Activated T-cell treated with anti-CD3 and anti-CD28 coated beads, Interleukin-2, amount 50 U/mL, for 72 hours (primary cell): ENCODE measurements around the gene CDKN2AIP. TPM values are rescaled to one million over a fixed set of nuclear protein-coding genes. Genes with fewer than 3 reads are reported as not detected.
A peak's percentile ranks its signal among the peaks of the same experiment; 100 is the strongest.
"Not testable (repeated sequence)": the region's sequence is repeated elsewhere in the genome, so short reads cannot be mapped to it uniquely, and the experiment has no call there.

Experiments
- ATAC-seq, 2 donors: fragments of 150-1000 bp; cut with Tn5 transposase; replicated peaks in 1 of 2; 2 replicates each; pipeline ENCODE4 v1.10.0; 2021; ENCODE audit warnings: moderate library complexity in 2 of 2, mild to moderate bottlenecking in 1 of 2
- DNase-seq, 2 donors: peaks; one replicate each; pipeline ENCODE4 v3.0.0; 2021 to 2022; ENCODE audit warnings: mixed read lengths in 1 of 2
- H3K27ac Mint-ChIP-seq: one replicate; pipeline ENCODE4 v1.8.0; 2022; ENCODE audit warnings: mild to moderate bottlenecking, moderate library complexity, mixed read lengths
- H3K27me3 Mint-ChIP-seq: one replicate; pipeline ENCODE4 v1.8.0; 2022; ENCODE audit warnings: low read depth, mixed read lengths
- H3K36me3 Mint-ChIP-seq, 2 donors: one replicate each; pipeline ENCODE4 v1.8.0; 2022; ENCODE audit warnings: mixed read lengths in 2 of 2, mild to moderate bottlenecking in 1 of 2; ENCODE audit not compliant: insufficient read depth in 2 of 2
- H3K4me1 Mint-ChIP-seq: one replicate; pipeline ENCODE4 v1.8.0; 2022; ENCODE audit warnings: low read depth, mixed read lengths
- H3K4me3 Mint-ChIP-seq, 2 donors: one replicate each; pipeline ENCODE4 v1.8.0; 2022; ENCODE audit warnings: mild to moderate bottlenecking in 2 of 2, mixed read lengths in 2 of 2, moderate library complexity in 2 of 2
- H3K9me3 Mint-ChIP-seq, 2 donors: one replicate each; pipeline ENCODE4 v1.8.0; 2022; ENCODE audit warnings: mixed read lengths in 2 of 2
- total RNA-seq, 2 donors: library from RNA; stranded (reverse); gene quantifications; one replicate each; pipeline ENCODE4 v1.2.3, GENCODE V29; 2022

CDKN2AIP gene
- total RNA-seq, 2 donors from 2014 or later, result 29.7 to 48.0 TPM

DNA sequence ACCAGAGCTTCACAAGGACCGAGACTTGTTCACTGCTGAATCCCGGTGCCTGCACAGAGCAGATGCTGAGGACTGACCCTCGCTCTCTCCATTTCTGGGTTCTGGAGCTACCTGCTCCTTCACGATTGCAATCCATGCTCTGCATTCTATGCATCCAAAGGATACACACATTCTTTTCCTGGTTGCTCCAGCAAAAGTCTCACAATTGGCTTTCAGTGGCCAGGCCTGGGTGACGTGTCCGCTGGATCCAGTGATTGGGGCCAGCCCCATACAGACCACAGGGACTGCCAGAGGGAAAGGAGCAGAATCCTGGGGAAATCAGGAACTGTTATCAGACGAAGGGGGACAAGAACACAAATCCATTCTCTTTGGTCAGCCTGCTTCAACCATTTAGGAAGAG, 14.9 kb upstream of the CDKN2AIP start:
- H3K27ac Mint-ChIP-seq, result no peak overlapping the region
- no peak for ATAC-seq
- no peak overlapping the region for H3K4me3 Mint-ChIP-seq
- no peaks in the 10 kb centered on the region for H3K27me3 Mint-ChIP-seq
- H3K36me3 Mint-ChIP-seq, result no peaks in the 10 kb centered on the region
- H3K4me1 Mint-ChIP-seq, result peaks cover 15% of the 10 kb centered on the region
- H3K9me3 Mint-ChIP-seq, result no peaks in the 10 kb centered on the region
- DNase-seq, result no peak

DNA sequence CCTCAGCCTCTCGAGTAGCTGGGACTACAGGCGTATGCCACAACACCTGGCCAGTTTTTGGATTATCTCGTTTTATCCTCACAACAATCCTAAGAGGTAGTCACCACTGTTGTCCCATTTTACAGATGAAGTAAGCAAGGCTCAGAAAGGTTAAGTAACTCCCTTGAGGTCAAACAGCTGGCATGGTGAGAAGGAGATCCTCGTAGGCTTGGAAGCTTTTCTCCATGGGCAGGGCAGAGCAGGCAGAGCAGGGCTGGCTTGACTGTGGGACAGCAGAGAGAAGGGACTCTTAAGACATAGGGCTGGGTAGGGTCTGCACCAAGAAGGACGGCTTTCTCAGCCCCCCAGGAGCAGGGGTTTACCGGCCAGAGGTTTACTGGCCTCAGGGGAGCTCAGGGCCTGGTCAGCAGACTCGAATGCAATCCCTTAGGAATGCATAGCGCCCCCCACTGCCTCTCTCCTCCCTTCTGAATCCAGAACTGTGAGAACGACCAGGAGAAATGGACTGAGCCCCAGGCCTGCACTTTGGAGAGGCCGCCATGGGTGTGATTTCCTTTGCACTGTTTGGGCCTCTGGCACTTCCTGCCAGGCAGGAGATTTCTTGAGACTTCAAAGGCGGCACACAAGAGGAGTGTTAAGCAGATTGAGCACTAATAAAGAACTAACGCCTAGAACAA, 14.0 kb upstream of the CDKN2AIP start:
- Mint-ChIP-seq H3K36me3 (no peaks in the 10 kb centered on the region), H3K4me3 (peak overlapping the region; percentile 58 to 73), H3K4me1 (peaks cover 15% of the 10 kb centered on the region), H3K27me3 (no peaks in the 10 kb centered on the region), H3K27ac (peak overlapping the region; percentile 89), H3K9me3 (no peaks in the 10 kb centered on the region)
- DNase-seq (peak; percentile 21 to 24), ATAC-seq (peak; percentile 59 to 74)

DNA sequence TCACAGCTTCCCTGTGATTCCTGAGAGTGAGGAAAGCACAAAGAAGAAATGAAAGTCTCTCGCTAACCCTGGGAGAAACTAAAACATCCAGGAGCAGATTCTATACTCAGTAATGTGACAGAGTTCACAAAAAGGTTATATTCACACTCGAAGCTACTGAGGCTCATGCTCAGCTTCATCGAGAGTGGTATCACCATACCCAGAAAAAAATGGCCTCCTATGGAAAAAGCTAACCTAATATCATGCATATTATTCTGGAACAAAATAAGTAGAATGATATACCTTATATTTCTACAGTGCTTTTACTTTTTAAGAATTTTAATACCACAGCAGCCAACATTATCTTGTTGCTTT, 13.5 kb upstream of the CDKN2AIP start:
- ATAC-seq (peak; percentile 25 to 47), DNase-seq (no peak)
- peak overlapping the region; percentile 58 to 73 for H3K4me3 Mint-ChIP-seq
- H3K27ac Mint-ChIP-seq, result peak overlapping the region; percentile 89
- no peaks in the 10 kb centered on the region for H3K36me3 Mint-ChIP-seq
- peaks cover 15% of the 10 kb centered on the region for H3K4me1 Mint-ChIP-seq
- H3K27me3 Mint-ChIP-seq, result no peaks in the 10 kb centered on the region
- H3K9me3 Mint-ChIP-seq, result no peaks in the 10 kb centered on the region

- H3K36me3 Mint-ChIP-seq, result no peaks in the 10 kb centered on the region
These were observed 12.8 kb upstream of the CDKN2AIP start for GRCh38 chr4:183431614-183432013.

DNA sequence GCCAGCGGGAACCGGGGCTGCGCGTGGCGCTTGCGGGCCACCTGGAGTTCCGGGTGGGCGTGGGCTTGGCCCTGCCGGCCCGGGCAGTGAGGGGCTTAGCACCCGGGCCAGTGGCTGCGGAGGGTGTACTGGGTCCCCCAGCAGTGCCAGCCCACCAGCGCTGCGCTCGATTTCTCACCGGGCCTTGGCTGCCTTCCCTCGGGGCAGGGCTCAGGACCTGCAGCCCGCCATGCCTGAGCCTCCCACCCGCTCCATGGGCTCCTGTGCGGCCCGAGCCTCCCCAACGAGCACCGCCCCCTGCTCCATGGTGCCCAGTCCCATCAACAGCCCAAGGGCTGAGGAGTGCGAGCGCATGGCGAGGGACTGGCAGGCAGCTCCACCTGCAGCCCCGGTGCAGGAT, 11.3 kb upstream of the CDKN2AIP start:
- not testable (repeated sequence) for H3K27me3 Mint-ChIP-seq, H3K36me3 Mint-ChIP-seq, ATAC-seq, DNase-seq, H3K27ac Mint-ChIP-seq, H3K4me3 Mint-ChIP-seq, H3K9me3 Mint-ChIP-seq
- peaks cover 15% of the 10 kb centered on the region for H3K4me1 Mint-ChIP-seq

More at GRCh38 chr4:183431614-183432013, 12.8 kb upstream of the CDKN2AIP start:
- Mint-ChIP-seq H3K27ac (peak overlapping the region; percentile 83), H3K9me3 (no peaks in the 10 kb centered on the region), H3K4me1 (peaks cover 15% of the 10 kb centered on the region), H3K4me3 (peak overlapping the region in 1 of 2 donors; percentile 49), H3K27me3 (no peaks in the 10 kb centered on the region)
- ATAC-seq (no peak), DNase-seq (no peak)

DNA sequence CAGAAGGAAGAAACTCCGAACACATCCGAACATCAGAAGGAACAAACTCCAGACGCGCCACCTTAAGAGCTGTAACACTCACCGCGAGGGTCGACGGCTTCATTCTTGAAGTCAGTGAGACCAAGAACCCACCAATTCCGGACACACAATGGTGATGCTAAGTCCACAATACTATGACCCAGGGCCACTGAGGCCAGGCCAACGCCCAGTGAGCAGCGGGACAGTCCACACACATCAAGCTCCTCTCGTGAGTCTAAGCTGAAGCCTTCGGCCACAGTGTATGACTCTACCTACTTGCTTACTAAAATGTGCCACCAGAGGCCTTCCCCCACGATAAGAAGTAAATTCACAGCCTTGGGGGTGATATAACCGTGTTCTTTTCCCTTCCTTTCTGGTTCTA, 10.2 kb upstream of the CDKN2AIP start:
- peaks cover 20% of the 10 kb centered on the region for H3K4me1 Mint-ChIP-seq
- no peak overlapping the region for H3K27ac Mint-ChIP-seq
- H3K27me3 Mint-ChIP-seq, result no peaks in the 10 kb centered on the region
- H3K9me3 Mint-ChIP-seq, result no peaks in the 10 kb centered on the region
- ATAC-seq (no peak), DNase-seq (no peak)
- no peaks in the 10 kb centered on the region for H3K36me3 Mint-ChIP-seq
- no peak overlapping the region for H3K4me3 Mint-ChIP-seq

DNA sequence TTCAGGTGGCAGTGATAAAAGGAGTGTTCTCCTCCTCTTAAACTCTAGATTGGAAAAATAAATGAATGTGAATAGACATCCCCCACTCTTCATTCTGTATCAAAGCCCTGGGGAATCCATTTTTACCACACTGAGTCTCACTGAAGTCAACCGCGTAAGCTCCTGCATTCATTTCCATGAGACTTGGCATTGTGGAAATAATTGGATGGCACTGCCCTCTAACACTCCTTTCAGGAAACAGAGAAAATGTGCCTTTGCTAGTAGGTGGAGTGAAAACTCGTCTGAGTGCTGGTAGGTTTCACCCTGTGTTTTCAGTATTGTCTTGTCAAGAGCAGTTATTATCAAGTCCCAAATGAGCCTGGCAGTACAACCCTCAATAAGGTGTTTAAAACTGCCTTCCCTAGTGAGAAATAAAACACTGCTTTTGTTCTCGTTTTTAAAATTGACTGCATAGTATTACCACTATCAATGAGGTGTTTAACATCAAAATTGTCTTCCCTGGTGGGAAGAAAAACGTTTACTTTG, 9.7 kb upstream of the CDKN2AIP start:
- H3K4me3 Mint-ChIP-seq, result no peak overlapping the region
- no peaks in the 10 kb centered on the region for H3K27me3 Mint-ChIP-seq
- no peak for ATAC-seq
- peaks cover 20% of the 10 kb centered on the region for H3K4me1 Mint-ChIP-seq
- no peaks in the 10 kb centered on the region for H3K36me3 Mint-ChIP-seq
- DNase-seq, result no peak
- H3K9me3 Mint-ChIP-seq, result no peaks in the 10 kb centered on the region
- H3K27ac Mint-ChIP-seq, result no peak overlapping the region

DNA sequence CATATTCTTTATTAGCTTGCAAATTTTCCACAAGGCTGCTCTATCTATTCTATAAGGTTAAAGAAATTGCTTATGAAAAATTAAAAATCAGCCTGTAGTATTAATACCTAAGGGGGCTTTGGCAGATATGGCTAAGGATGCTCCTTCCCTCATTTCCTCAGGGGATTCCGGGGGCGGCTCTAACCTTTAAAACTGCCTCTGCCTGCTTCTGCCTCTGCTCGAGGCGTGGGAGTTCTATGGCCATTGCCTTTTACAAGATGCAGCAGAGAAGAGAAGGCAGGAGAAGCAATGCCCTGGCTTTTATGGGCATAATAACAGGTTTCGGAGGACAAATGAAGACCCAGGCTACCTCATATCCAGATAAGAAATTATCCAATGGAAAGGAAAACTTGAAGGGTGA, 8.6 kb upstream of the CDKN2AIP start:
- ATAC-seq (no peak), DNase-seq (no peak)
- Mint-ChIP-seq H3K36me3 (no peaks in the 10 kb centered on the region), H3K27me3 (no peaks in the 10 kb centered on the region), H3K4me3 (no peak overlapping the region), H3K4me1 (peaks cover 13% of the 10 kb centered on the region), H3K27ac (no peak overlapping the region), H3K9me3 (no peaks in the 10 kb centered on the region)

DNA sequence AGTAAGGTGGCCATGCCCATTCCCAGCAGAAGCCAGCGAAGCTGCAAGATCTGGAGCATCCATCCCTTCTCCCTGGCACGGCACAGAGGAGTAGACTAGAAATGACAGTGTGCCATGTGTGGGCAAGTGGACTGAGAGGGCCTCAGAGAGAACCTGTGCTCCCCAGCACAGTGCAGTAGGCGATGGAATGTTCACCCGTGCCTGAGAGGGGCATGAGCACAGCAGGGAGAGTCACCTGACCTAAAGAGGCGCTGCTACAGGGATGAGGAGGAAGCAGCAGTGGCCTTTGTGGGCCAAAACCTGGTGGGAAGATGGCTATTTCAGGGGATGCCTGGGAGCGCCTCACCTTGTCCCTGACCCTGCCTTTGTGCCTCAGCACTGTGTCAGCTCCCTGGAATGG, 8.0 kb upstream of the CDKN2AIP start:
- H3K27ac Mint-ChIP-seq, result no peak overlapping the region
- H3K27me3 Mint-ChIP-seq, result no peaks in the 10 kb centered on the region
- no peak for DNase-seq
- ATAC-seq, result peak in 1 of 2 donors; percentile 7
- no peak overlapping the region for H3K4me3 Mint-ChIP-seq
- H3K4me1 Mint-ChIP-seq, result peaks cover 6% of the 10 kb centered on the region
- no peaks in the 10 kb centered on the region for H3K36me3 Mint-ChIP-seq
- no peaks in the 10 kb centered on the region for H3K9me3 Mint-ChIP-seq

DNA sequence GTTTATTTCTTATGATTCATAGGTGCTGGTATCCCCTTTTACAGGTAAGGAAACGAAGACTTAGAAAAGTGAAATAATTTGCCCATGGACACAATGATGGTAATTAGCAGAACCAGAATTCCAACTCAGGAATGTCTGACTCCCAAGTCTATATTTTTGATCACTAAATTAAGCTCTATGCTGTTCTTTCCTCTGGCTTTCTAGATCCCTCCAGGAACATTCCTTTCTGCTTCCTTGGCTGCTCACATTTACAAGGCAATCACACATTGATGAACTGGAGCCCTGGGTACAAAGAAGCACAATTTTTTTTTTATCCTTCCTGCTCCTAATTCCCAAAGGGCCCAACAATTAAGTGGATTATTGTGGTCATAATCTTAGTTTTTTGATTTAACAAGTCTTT, 7.0 kb upstream of the CDKN2AIP start:
- H3K9me3 Mint-ChIP-seq, result no peaks in the 10 kb centered on the region
- no peaks in the 10 kb centered on the region for H3K36me3 Mint-ChIP-seq
- no peak overlapping the region for H3K27ac Mint-ChIP-seq

DNA sequence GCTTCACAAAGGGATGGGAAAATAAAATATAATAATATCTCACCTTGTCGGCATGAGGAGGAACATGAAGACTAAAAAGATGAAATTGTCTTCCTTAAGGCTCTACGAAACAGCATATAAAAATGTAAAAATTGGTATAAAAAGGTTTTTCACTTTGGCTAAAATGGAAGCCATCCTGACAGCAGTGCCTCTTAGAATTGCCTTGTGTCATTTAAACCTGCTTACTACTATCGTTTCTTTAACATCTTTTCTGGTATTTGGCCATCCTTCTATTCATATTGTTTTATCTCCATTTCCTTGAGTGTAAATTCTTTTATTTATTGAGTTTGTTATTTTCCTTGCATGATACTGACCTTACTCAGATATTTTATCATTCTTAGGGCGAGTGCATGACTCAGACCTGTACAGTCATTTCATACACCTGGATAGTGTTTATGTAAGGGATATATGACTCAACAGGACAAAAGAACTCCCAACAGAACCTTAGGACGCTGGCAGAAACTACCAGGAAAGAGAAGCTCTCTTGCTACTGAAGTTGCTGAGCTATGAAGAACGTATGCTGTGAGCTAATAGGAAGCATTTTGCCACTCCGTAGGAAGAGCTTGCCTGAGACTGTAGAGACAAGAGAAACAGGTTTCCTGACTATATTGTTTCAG, 5.8 kb upstream of the CDKN2AIP start:
- Mint-ChIP-seq H3K27me3 (no peaks in the 10 kb centered on the region), H3K27ac (peak overlapping the region; percentile 4), H3K36me3 (no peaks in the 10 kb centered on the region), H3K4me3 (no peak overlapping the region), H3K9me3 (no peaks in the 10 kb centered on the region), H3K4me1 (peaks cover 12% of the 10 kb centered on the region)
- ATAC-seq, result peak in 1 of 2 donors; percentile 71
- DNase-seq, result no peak

More for the DNA sequence above, 7.0 kb upstream of the CDKN2AIP start:
- no peak for DNase-seq
- Mint-ChIP-seq H3K4me1 (peaks cover 5% of the 10 kb centered on the region), H3K4me3 (no peak overlapping the region), H3K27me3 (no peaks in the 10 kb centered on the region)
- no peak for ATAC-seq

DNA sequence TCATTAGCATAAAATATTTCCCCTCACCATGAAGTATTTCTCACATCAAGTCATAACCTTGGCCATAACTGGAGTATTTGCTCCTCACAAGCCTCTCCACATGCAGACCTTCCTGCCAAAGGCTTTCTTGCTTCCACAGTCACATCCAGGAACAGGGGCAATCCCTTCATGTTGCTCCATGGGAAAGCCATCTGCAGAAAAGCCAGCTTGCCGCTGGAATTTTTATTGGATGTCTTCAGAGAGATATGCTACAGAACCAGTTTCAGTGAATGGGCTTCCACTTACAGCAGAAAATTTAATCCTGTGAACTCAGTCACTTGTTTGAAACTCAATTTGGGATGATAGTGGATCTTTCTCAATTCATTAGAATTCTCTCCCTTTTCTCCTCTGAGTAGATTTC, 3.2 kb upstream of the CDKN2AIP start:
- ATAC-seq, result no peak
- no peaks in the 10 kb centered on the region for H3K27me3 Mint-ChIP-seq

GRCh38 chr4:183443655-183444213, 702 bp upstream of the CDKN2AIP start:
- H3K27ac Mint-ChIP-seq, result peak overlapping the region; percentile 92
- DNase-seq (peak in 1 of 2 donors; percentile 42), ATAC-seq (no peak)
- H3K27me3 Mint-ChIP-seq, result no peaks in the 10 kb centered on the region
- H3K36me3 Mint-ChIP-seq, result peaks cover 11 to 23% of the 10 kb centered on the region in 2 donors
- H3K4me1 Mint-ChIP-seq, result peaks cover 42% of the 10 kb centered on the region
- H3K9me3 Mint-ChIP-seq, result no peaks in the 10 kb centered on the region
- peak overlapping the region; percentile 93 for H3K4me3 Mint-ChIP-seq

More for the DNA sequence above, 3.2 kb upstream of the CDKN2AIP start:
- no peak overlapping the region for H3K4me3 Mint-ChIP-seq
- DNase-seq, result no peak
- H3K9me3 Mint-ChIP-seq, result no peaks in the 10 kb centered on the region
- peaks cover 2 to 8% of the 10 kb centered on the region in 2 donors for H3K36me3 Mint-ChIP-seq
- peaks cover 23% of the 10 kb centered on the region for H3K4me1 Mint-ChIP-seq
- H3K27ac Mint-ChIP-seq, result no peak overlapping the region
